ENCODE results near the gene PLEKHG7.

GRCh38 chr12:92814584-92814983, 111.8 kb downstream of the PLEKHG7 start:
- TF ChIP-seq POLR2A (IDR thresholded peaks at IDR 0.05; ENCODE audit: low read depth, low read length): no peak
- TF ChIP-seq POLR2AphosphoS5 (IDR thresholded peaks at IDR 0.05; ENCODE audit: low read depth, low read length): no peak
- TF ChIP-seq TAF1 (IDR thresholded peaks at IDR 0.05; ENCODE audit: low read depth, low read length): no peak

All from GM12891 (cell line).